ENCODE measurements around the gene SCUBE1. TPM values are rescaled to one million over a fixed set of nuclear protein-coding genes. Genes with fewer than 3 reads are reported as not detected.

Gene SCUBE1
- total RNA-seq, 4 donors from 2014 or later = 33.3 to 109 (median 66.3) TPM

DNA sequence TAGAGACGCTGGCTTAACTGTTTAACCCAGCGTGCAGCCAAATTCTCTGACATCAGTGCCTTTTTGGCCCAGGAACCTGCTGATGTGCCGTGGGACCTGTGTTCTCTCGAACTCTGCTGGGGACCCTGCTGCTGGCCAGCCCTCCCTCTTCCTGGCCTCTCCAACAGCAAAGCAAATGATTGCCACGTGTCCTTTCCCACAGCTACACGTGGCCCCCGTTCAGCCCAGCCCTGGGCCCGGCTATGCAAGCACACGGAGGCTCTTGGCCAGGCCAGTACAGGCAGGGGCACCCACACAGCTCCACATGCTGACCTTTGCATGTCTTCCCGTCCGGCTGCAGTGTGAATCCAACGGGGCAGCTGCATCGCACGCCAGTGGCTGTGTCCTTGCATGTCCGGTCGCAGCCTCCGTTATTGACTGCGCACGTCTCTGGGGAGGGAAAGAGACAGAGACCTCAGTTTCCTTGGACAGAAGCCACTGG lies 104.6 kb downstream of the SCUBE1 start:
- TF ChIP-seq POLR2AphosphoS5 (IDR thresholded peaks at IDR 0.05) = no peak
- TF ChIP-seq, protein P1, sequence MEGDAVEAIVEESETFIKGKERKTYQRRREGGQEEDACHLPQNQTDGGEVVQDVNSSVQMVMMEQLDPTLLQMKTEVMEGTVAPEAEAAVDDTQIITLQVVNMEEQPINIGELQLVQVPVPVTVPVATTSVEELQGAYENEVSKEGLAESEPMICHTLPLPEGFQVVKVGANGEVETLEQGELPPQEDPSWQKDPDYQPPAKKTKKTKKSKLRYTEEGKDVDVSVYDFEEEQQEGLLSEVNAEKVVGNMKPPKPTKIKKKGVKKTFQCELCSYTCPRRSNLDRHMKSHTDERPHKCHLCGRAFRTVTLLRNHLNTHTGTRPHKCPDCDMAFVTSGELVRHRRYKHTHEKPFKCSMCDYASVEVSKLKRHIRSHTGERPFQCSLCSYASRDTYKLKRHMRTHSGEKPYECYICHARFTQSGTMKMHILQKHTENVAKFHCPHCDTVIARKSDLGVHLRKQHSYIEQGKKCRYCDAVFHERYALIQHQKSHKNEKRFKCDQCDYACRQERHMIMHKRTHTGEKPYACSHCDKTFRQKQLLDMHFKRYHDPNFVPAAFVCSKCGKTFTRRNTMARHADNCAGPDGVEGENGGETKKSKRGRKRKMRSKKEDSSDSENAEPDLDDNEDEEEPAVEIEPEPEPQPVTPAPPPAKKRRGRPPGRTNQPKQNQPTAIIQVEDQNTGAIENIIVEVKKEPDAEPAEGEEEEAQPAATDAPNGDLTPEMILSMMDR (IDR thresholded peaks at IDR 0.05) = no peak
- TF ChIP-seq POLR2A (IDR thresholded peaks at IDR 0.05; ENCODE audit: low read depth) = no peak
- TF ChIP-seq EP300 (IDR thresholded peaks at IDR 0.05) = no peak
- H3K9me3 ChIP-seq = no peaks in the 10 kb centered on the region
- H3K27ac ChIP-seq (replicated peaks in 1 of 4) = no peak overlapping the region
- H3K36me3 ChIP-seq = peaks cover 0 to 29% (median 6%) of the 10 kb centered on the region in 4 donors
- H3K4me3 ChIP-seq = no peak overlapping the region
- H3K27me3 ChIP-seq = no peaks in the 10 kb centered on the region
- WGBS = 77% methylated on average over 19 of the region's 19 CpGs
- DNase-seq (ENCODE audit: extremely low spot score) = no peak
- peaks cover 14 to 24% (median 21%) of the 10 kb centered on the region in 4 donors for H3K4me1 ChIP-seq
- intact Hi-C loops (cut with DNase I) = no loop called here

DNA sequence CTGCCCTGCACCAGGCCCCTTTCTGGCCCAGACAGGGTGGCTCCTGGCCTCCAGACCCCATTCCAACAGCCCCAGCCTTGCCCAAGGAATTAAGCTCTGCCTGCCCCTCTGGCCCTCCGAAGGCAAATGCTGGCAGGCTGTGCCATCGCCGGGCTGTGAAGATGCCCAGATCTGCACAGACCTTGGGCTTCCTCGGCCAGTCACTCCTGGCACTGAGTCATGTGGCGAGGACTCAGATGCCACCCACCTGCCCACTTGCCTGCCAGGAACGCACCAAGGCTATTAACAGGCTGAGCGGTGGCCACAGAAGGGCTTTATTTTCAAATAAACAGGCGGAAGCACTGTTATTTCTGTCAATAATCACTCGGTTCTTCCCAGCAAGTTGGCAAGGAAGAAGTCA lies 105.9 kb downstream of the SCUBE1 start:
- 73% methylated on average over 9 of the region's 9 CpGs for WGBS
- Histone ChIP-seq H3K27ac (replicated peaks in 1 of 4) (no peak overlapping the region), H3K36me3 (peaks cover 0 to 29% (median 8%) of the 10 kb centered on the region in 4 donors), H3K4me3 (no peak overlapping the region), H3K27me3 (peaks cover 0 to 5% (median 0%) of the 10 kb centered on the region in 4 donors), H3K4me1 (peaks cover 14 to 24% (median 21%) of the 10 kb centered on the region in 4 donors), H3K9me3 (no peaks in the 10 kb centered on the region)
- no peak for DNase-seq (ENCODE audit: extremely low spot score)
- intact Hi-C loops (cut with DNase I) = no loop called here
- no peak for TF ChIP-seq EP300 (IDR thresholded peaks at IDR 0.05)
- no peak for TF ChIP-seq POLR2A (IDR thresholded peaks at IDR 0.05; ENCODE audit: low read depth)
- TF ChIP-seq, protein P1 (IDR thresholded peaks at IDR 0.05) = no peak
- no peak for TF ChIP-seq POLR2AphosphoS5 (IDR thresholded peaks at IDR 0.05)

DNA sequence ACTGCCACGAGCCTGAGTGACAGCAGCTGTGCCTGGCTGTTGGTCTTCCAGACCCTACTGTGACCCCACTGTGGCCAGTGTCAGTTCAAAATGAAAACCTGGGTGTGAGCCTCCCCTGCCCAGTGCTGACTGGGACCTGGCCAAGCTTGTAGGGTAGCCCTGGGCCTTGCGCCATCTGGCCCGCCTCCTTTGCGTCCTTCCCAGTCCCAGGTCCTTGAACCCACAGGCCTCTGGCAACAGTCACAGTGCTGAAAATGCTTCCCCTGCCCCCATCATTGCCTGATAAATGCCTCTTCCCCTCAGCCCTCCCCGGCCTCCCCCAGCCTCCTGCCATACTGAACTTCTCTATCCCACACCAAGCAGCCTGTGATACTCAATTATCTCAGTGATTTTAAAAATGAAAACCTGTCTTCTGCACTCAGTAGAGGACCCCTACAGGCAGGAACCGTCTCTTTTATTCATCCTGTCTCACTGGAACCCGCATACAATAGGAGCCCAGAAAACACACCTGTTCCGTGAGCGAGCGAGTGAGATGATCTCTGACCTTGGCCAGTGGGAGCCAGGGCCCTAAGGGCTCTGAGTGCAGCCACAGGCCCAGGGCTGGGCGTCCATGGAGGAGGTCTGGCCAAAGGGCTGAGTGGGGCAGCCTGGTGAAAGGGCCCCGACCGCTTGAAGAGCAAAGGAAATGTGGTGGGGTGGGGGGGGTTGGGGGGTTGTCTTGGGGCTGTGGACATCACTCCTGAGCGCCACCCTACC lies 106.6 kb downstream of the SCUBE1 start:
- Histone ChIP-seq H3K27me3 (peaks cover 0 to 12% (median 0%) of the 10 kb centered on the region in 4 donors), H3K9me3 (no peaks in the 10 kb centered on the region), H3K27ac (replicated peaks in 1 of 4) (no peak overlapping the region), H3K36me3 (peaks cover 0 to 35% (median 8%) of the 10 kb centered on the region in 4 donors), H3K4me3 (no peak overlapping the region), H3K4me1 (peaks cover 14 to 25% (median 22%) of the 10 kb centered on the region in 4 donors)
- intact Hi-C loops (cut with DNase I) = no loop called here
- WGBS = 85% methylated on average over 8 of the region's 14 CpGs
- TF ChIP-seq, protein P1 (IDR thresholded peaks at IDR 0.05) = no peak
- TF ChIP-seq POLR2A (IDR thresholded peaks at IDR 0.05; ENCODE audit: low read depth) = no peak
- TF ChIP-seq POLR2AphosphoS5 (IDR thresholded peaks at IDR 0.05) = no peak
- no peak for TF ChIP-seq EP300 (IDR thresholded peaks at IDR 0.05)
- DNase-seq (ENCODE audit: extremely low spot score) = no peak

DNA sequence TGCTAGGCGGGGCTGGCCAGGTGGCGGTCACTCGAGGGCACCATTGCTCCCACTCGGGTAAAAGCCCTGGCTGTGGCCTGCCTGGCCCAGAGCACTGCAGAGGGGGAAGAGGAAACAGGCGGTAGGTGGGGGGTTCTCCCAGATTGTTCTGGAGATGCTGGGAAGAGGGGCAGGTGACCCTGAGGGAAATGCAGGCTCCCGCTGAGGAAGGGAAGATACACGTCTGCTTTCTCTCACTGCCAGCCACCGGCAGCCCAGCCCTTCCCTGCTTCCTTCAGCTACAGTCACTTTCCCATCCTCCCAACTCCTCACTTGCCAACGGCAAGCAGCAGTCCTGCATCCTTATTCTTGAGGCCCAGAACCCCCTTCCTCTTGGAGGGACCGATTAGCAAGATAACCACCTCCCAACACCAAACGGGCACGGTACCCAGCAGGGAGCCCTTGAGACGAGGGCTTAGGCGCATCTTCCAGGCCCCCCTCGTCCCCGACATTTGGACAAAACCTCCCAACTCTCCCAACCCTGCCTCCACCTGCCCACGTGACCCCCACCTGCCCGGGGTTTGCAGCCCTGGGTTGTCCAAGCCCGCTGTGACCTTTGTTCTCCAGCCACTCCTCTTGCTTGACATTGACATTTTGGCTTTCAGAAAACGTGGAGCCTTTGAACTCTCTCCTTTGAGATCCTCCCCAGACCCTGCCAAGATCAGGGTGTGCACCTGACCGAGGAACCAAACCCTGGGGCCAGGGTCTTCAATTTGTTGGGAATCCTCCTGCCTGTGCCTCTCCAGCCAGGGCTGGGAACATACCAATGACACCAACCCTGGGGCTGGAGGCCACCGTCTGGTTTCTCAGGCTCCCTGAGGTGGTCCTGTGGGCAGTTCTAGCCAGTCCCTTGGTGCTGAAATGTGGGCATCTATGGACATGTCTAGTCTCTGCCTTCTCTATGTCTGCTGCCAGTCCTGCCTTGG lies 107.4 kb downstream of the SCUBE1 start:
- TF ChIP-seq POLR2AphosphoS5 (IDR thresholded peaks at IDR 0.05) = no peak
- TF ChIP-seq, protein P1 (IDR thresholded peaks at IDR 0.05) = no peak
- no peak for TF ChIP-seq POLR2A (IDR thresholded peaks at IDR 0.05; ENCODE audit: low read depth)
- no peak for TF ChIP-seq EP300 (IDR thresholded peaks at IDR 0.05)
- intact Hi-C loops (cut with DNase I) = no loop called here
- 82% methylated on average over 17 of the region's 22 CpGs for WGBS

More for the DNA sequence above, 107.4 kb downstream of the SCUBE1 start:
- Histone ChIP-seq H3K36me3 (peaks cover 0 to 43% (median 8%) of the 10 kb centered on the region in 4 donors), H3K4me1 (peaks cover 14 to 31% (median 24%) of the 10 kb centered on the region in 4 donors), H3K9me3 (no peaks in the 10 kb centered on the region), H3K27ac (replicated peaks in 1 of 4) (no peak overlapping the region), H3K27me3 (peaks cover 0 to 16% (median 0%) of the 10 kb centered on the region in 4 donors), H3K4me3 (no peak overlapping the region)
- DNase-seq (ENCODE audit: extremely low spot score) = no peak
